Epithelial cell of esophagus (primary cell): ENCODE measurements around the gene NINL.
A peak's percentile ranks its signal among the peaks of the same experiment; 100 is the strongest.

Experiments used
- DNase-seq: peaks from one replicate; pipeline ENCODE4 v3.0.0; 2010; ENCODE audit warnings: low read depth
- H3K4me3 ChIP-seq: 2 replicates; pipeline ENCODE4 v1.5.1; 2011; ENCODE audit warnings: mild to moderate bottlenecking, low read length, control low read depth
- CTCF ChIP-seq: IDR thresholded peaks from 2 replicates; pipeline ENCODE4 v1.5.1; 2011; ENCODE audit warnings: low read depth, mild to moderate bottlenecking, low read length, control low read depth, inconsistent platforms; ENCODE audit not compliant: insufficient read depth; ENCODE audit errors: missing control alignments

The NINL gene

GRCh38 chr20:25623736-25624499 is 38.6 kb upstream of the NINL start, which contains the start of gene NANP:
Gene NANP, minus strand, starts transcription at chr20:25624014. Its CDS starts 66 bp downstream, at chr20:25623948.
- DNase-seq: peak; percentile 99
- peak within 1 kb of the TSS; percentile 71 for H3K4me3 ChIP-seq
- no peak for TF ChIP-seq CTCF

- DNase-seq: no peak
- H3K4me3 ChIP-seq: peak overlapping the region; percentile 71
- TF ChIP-seq CTCF: no peak
These were observed 37.9 kb upstream of the NINL start for GRCh38 chr20:25623225-25623735.

- peak; percentile 22 for DNase-seq
- H3K4me3 ChIP-seq: peak overlapping the region; percentile 71
- TF ChIP-seq CTCF: no peak
These were observed 37.3 kb upstream of the NINL start for GRCh38 chr20:25622450-25623224.

- no peak for DNase-seq
- no peak overlapping the region for H3K4me3 ChIP-seq
- no peak for TF ChIP-seq CTCF
These were observed 36.7 kb upstream of the NINL start for GRCh38 chr20:25622049-25622448.

- no peak for DNase-seq
- no peak overlapping the region for H3K4me3 ChIP-seq
- TF ChIP-seq CTCF: no peak
These were observed 34.2 kb upstream of the NINL start for GRCh38 chr20:25619514-25619913.

GRCh38 chr20:25608774-25609173 is 23.4 kb upstream of the NINL start:
- H3K4me3 ChIP-seq: no peak overlapping the region
- no peak for TF ChIP-seq CTCF
- no peak for DNase-seq
